ENCODE data around the gene EPB41.
A peak's percentile ranks its signal among the peaks of the same experiment; 100 is the strongest.

Gene EPB41

DNA sequence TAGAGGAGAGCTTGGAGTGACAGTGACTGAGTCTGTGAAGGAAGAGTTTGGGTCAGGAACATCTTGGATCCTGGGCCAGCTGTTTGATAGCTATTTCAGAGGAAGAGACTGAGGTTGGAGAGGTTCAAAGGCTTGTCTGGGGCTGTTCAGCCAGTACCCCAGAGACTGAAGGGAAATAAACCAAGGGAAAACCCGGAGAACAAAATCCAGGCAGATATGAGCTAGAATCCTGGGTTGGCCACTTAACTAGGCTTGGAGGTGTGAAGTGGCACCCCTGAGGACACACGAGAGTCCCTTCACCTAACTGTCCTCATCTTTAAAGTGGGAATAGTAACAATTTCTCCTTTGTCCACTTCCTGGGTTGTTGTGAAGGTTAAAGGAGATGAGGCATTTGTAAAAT, 23.1 kb upstream of the EPB41 start:
- no peak for DNase-seq

DNA sequence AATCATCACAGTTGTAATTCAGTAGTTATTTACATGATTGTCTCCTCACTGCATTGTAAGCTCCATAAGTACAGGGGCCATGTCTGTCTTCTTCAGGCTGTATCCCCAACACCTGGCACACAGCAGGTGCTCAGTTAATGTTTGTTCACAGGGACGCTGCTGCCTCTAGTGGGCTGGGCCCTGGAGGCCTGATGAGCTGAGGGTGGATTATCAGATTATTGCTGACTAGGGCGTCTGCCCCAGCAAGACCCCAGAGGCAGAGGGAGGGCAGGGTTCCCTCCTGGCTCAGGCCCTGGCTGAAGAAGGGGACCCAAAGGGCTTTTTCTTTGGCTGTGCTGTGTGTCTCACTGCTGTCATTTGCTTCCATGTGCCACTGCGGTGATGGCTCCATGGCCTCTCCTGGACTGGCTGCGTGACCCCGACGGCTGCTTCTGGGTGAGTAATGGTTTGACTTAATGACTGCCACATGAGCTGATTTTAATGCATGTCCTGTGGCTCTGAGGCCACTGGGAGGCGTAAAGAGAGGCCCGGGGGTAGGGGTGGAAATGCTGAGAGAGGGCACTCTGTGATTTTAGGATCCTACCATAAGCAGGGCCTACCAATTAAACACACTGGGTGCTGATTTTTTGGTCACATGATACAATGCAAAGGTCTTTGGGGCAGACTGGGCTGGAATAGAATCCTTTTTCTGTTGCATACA, 20.8 kb upstream of the EPB41 start:
- DNase-seq = peak; percentile 66

DNA sequence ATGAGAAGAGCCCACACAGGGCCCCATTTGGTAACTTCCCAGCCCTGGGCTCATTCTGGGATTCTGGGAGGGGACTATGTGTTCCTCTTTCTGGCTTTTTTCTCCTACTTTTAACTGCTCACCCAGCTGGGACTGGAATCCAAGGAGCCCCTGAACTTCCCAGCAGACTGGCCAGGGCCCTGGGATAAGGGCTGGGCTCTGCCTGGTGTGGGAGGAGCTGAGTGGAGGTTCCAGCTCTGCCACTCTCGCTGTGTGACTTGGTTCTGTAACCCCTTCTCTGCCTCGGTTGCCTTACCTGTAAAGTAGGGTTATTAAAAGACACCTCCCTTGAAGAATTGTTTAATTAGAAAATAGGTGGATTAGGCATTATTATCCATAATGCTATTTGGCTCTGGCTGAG, 19.6 kb upstream of the EPB41 start:
- no peak for DNase-seq

DNA sequence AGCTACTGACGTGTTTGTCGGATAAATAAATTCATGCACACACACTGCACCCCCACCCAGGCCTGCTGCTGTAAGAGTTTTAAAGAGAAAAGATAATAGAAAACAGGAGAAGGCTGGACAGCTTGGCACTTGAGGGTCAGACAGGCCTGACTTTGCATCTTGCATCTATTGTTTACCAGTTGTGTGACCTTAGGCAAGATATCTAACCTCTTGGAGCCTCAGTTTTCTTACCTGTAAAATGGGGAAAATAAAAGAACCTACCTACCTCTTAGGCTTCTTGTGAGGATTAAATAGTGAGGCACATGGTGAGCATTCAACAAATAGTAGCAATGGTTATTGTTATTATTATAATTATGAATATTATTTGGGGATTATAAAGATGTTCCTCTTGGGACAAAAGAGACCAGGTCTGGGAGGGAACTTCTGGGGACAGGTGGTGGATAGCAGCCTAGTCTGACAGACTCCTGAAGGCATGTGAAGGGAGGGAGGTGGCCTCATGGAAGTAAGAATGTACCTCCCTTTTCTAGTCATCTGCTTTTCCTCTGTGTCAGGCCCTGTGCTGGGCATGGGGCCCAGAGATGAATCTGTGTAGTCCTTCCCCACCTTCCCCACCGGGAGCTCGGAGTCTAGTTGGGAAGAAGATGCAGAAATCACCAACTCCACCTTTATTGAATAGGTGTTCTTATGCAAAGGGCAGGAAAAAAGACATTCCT, 18.3 kb upstream of the EPB41 start:
- DNase-seq = no peak

DNA sequence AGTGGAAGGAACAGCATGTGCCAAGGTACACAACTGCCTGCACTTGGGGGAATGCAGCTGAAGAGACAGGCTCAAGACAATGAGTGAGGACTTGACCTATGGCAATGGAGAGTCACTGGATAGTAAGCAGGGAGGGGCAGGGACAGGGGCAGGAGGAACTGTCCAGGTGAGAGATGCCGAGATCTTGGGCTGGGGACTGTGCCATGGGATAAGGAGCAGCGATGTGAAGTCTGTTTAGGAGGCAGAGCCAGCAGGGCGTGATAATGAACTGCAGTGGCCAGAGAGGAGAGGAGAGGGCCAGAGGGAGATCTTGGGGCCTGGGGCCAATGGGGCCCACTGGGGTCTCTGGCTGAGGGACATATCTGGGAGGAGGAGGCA, 17.8 kb upstream of the EPB41 start:
- no peak for DNase-seq

DNA sequence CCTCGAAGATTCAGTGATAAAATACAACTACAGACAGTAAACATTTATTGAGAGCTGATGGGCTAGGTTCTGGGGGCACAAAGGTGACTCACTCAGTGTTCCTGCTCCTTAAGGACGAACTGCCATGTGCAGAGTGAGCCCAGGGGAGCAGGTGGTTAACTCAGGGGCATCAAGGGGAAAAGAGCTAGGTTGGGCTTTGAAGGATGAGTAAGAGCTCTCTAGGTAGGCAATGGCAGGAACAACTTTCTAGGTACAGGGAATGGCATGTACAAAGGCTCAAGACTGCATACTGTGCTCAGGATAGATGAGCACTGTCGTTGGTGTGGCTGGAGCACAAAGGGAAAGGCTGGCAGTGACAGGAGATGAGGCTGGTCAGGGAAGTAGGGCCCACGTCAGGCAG, 16.6 kb upstream of the EPB41 start:
- DNase-seq = no peak

DNA sequence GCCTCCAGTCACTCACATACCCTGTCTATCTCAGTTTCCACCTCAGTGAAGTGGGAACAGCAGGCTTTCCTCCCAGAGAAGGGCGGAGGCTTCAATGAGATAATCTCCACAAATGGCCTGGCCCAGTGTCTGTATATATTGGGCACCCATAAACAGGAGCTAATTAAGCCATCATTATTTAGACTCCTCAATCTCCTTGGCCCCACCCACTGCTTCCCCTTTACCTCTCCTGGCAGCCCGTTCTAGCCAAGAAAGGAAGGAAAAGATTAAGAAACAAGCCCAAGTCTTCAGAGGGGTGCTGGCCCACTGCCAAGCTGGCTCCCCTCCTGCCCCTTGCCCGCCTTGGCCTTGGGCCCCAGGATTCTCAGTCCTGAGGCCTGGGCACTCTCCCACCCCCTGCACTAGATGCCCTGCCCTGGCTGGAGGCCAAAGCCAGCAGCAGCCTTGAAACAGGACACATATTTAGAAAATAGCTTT, 15.9 kb upstream of the EPB41 start:
- DNase-seq = no peak

DNA sequence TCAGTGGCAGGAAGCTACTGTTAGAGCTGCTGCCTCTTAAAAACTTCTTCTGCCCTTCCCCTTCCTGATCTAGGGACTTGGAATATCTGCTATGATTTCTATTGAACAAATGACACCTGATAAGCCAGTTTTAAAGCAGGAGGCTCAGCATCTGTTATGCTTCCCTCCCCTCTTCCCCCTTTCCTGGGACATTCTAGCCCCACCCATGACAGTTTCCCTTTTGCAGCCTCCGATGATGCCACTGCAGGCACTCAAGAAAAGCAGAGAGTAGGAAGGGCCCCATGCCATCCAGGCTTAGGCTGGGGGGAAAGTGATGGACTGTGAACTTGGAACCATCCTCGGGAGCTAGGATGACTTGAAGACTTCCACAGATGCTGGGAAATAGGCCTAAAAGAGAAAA, 15.1 kb upstream of the EPB41 start:
- no peak for DNase-seq

DNA sequence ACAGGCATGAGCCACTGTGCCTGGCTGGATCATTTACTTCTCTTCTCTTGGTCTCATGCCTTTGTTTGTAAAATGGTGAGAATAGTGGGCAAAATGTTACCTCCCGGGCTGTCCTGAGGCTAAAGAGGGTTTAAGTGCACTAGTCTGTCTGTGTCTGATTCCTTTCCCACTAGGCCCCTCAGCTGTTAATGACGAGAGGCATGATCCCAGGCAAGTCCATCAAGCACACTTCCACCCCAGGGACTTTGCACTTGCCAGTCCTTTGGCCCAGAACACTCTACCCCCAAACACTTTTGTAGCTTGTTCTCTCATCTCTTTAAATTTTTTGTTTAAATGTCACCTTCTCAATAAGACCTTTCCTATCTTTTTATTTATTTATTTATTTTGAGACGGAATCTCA, 13.8 kb upstream of the EPB41 start:
- no peak for DNase-seq

DNA sequence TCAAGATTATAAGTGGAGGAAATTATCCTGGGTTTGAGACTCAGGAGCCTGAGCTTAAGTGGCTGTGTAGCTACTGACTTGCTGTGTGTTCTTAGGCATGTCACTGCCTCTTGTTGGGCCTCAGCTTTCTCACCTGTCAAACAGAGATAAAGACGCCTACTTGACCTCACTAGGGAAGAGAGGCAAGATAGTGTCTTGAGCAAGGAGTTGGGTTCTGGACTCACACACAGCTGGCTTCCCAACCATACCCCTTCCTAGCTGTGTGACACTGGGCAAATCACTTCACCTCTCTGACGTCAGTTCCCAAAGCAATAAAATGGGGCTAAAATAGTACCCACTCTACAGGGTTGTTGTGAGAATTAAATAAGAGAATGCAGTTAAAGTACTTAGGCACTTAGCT, 11.6 kb upstream of the EPB41 start:
- DNase-seq = no peak

DNA sequence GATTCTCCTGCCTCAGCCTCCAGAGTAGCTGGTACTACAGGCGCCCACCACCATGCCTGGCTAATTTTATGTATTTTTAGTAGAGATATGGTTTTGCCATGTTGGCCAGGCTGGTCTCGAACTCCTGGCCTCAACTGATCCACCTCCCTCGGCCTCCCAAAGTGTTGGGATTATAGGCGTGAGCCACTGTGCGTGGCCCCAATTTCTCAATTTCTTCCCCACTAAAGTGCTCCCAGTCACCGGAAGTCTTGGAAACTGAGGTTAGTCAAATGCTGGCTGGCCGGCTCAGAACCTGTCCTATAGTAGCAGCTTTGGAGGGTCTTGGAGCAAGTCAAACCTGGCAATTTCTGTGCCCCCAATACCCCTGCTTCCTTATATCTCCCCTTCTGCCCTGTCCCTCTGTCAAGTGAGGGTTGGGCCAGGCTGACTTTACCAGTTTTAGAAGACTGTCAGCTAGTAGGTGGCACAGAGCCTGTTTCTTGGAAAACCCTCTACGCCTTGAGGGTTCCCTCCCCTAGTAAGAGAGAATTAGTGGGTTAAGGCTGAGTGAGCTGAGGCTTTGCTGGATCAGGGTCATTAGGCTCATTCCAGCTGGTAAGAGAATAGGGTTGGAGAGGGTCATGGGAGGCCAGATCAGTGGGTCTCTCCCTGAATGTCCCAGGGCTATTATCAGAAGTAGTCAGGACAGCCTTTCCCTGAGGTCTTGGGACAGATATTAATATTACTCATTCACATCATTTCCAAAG, 8.3 kb upstream of the EPB41 start:
- no peak for DNase-seq

DNA sequence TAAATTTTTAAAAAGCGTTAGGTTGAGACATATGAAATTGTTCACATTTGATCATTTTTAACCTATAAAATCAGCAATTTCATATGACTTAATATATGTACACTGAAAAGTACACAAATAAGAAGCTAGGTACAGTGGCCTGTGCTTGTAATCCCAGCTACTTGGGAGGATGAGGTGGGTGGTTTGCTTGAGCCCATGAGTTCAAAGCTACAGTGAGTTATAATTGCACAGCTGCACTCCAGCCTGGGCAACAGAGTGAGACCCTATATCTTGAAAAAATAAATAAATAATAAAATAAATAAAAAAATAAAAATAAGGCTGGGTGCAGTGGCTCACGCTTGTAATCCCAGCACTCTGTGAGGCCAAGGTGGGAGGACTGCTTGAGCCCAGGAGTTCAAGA, 5.2 kb upstream of the EPB41 start:
- no peak for DNase-seq

DNA sequence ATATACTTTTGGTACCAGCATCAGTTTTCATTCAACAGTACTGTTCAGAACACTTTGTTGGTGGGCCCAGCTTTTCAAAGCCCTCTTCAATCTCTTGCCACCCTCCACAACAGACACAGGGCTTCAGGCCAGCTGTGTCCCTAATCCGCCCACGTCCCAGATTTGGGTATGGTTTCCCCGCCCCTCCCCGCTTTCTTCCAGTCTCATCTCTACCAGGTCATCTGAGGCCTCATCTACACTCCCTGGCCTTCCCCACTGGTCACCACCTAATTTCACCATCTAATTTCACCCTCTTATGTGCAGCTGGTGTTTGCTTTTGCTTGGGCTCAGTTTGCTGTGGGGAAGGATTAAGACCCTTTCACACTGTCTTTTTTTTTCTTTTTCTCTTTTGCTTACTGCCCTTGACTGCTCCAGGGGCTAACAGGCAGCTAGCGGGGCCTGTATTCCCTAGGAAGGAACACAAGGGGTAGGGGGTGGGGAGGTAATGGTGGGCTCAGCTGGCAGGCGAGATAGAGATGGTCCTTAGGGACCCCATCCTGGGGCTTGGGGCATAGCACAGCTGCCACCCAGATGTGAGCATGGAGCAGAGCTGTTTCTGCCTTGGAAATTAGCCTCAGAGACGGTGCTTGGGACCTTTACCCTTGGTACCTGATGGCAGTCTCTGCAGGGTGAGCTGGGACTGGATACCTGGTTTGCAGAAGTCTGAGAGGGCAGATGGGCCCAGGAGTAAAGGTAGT, 3.8 kb upstream of the EPB41 start:
- DNase-seq = no peak

DNA sequence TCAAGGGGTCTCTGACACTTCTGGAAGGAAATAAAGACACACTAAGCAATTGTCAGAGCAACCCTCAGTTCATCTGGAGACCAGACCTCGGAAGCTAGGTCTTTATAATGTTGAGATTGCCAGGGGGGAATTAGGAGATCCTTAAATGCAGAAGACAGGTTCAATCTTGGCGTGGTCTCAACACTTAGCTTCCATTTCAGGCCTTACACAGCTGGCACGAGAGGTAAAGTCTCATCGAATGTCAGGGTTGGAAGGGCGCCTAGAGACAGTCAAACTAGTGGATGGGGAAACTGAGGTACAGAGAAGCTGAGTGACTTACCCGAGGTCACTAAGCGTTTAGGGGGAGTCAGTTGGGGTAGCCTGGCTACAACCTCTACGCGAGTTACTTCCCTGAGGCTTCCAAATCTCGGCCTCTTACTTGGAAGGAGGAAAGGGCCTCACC, 562 bp upstream of the EPB41 start:
- DNase-seq = no peak

DNA sequence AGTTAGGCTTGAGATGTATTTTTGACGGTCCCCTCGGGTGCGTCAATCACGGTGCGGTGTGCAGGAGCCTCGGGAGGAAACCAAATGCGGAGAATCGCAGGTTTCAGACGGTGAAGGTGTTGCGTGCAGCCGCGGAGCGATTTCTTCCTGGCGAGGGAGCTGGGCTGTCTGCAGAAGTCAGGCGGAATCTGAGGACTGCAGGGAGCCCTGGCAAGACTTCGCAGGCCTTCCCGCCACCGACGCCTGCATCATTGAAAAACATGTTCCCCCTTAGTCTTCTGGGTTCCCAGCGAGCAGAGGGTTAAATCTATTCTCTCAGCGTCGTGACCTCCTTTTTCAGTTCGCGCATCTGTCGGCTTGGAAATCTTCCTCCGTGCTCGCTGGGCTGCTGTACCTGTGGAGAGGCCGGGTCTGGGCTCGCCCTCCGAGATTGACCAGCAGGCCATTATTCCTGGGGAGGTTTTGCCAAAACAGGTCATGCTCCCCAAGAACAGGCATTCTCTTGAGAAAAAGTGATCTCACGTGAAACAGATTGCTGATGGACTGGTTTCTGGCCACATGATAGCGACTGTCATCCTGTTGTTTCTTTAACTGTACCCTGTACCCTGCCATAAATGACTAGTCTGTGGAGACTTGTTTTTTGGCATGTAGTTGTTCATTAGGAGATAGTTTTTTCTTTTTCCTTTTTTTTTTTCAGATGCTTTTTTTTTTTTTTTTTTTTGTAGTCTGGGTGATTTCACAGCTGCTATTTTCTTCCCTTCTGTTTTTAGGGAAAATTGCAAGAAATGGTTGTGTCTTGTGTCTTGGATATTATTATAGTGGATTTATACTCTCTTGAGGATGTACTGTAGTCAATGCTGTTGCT, 894 bp downstream of the EPB41 start:
- DNase-seq = peak; percentile 45

DNA sequence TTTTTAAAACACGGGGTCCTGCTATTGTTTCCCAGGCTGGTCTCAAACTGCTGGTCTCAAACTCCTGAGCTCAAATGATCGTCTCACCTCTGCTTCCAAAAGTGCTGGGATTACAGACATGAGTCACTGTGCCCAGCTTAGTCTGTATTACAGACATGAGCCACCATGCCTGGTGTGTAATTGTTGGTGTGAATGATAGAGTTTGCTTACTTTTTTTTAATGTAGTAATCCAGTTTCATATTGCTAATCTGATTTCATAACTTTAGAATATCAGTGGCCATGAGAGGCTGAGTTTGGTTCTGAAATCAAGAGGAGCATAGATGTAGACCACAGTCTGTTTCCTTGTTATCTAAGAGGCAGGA, 3.4 kb downstream of the EPB41 start:
- DNase-seq = no peak

DNA sequence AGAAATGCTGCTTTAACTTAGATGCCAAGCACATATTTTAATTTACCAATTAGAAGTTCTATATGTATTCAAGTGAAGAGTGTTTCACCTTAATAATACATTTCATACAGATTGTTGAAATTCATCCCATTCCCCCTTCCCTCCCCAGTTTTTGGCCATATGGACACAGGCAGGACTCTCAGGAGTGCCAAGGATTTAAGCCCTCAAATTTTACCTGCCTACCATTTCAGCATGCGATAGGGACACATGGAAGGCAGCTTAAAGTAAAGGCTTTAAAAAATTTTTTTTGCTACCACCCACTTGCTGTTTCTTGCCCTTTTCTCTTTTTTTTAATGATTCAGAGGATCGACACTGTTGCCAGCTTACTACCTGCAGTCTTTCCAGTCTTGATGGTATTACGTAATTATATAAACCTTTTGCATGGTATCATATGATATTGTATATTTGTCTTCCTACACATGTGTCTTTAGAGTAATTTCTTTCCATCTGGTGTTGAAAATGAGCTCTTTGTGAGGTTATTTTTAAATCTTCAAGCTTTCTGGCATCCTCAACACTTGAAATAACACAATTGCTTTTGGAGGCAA, 7.0 kb downstream of the EPB41 start:
- DNase-seq = no peak

DNA sequence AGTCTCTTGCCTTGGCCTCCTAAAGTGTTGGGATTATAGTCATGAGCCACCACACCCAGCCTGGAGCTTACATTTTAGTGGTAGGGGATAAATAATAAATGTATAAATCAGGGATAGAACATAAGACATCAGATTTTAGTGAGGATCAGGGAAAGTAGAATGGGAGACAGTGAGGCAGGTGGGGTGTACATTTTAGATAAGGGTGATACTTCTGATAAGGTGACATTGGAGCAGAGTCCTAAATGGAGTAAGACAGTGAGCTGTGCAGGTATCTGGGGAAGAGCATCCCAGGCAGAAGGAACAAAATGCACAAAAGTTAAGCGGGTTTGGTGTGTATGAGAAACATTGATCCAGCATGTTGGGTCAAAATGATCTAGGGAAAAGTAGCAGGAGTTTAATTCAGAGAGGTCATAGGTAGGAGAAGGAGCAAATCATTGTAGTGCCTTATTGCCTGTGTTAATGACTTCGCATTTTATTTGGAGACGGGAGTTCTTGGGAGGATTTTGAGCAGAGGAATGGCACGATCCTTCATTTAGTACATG, 11.1 kb downstream of the EPB41 start:
- DNase-seq = no peak

DNA sequence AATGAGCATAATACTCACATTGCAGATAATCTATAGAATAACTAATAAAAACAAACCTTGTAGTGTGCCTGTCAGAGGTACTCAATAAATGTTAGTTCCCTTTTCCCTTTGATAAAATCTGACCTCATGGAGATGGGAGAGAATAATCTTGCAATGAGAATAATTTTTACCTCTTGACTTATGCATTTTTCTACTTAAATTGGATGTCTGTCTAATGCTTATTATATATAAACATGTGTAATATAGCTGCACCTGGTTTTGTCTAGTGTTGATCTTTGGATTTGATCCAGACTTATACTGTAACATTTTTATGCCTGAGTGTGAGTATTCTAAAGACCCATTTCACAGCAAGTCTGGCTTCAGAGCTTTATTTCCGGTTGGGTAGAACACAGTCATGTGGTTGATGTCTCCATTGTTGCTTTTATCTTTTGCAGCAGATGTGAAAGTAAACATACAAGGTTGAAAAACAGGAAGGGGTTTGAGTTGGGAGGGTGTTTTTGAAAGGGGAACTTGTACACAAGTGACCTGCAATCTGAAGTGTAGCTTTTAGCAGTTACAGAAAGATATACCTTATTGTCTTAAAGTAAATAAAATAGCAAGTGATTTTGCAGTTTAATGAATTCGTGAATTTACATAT, 12.4 kb downstream of the EPB41 start:
- DNase-seq = peak; percentile 11

DNA sequence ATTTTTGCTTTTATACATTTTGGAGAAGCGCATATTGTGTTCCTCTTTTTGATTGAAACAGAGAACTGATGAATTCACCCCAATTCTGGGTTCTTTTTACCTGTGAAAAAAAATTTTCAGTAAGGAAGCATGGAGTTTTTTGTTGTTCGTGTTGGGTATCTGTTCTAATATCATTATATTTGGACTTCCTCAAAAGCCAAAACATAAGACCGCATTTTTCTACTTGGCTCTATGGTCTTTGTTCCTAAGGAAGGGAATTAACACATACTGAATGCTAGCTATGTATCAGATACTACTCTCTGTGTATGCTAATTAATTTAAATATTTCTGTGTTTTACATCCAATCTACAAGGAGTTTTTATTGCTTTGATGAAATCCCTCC, 12.9 kb downstream of the EPB41 start:
- DNase-seq = no peak

All from fibroblast of skin of scalp (primary cell).